GM23338 (cell line): ENCODE data around the gene ADAMTS15.

Experiments used
- CREB1 ChIP-seq: fragments of 250-450 bp; sonication (Bioruptor Pico); IDR thresholded peaks from 2 replicates; pipeline ENCODE4 v1.5.0; 2020; ENCODE audit warnings: low read depth, mild to moderate bottlenecking, moderate library complexity
- EZH2 ChIP-seq: fragments of 200-600 bp; sonication (generic); IDR thresholded peaks from one replicate; pipeline ENCODE4 v1.8.0; 2017; ENCODE audit warnings: antibody characterized with exemption, mild to moderate bottlenecking, low read depth; ENCODE audit not compliant: unreplicated experiment
- EZH2phosphoT487 ChIP-seq: fragments of 200-600 bp; sonication (generic); IDR thresholded peaks from one replicate; pipeline ENCODE4 v1.8.1; 2018; ENCODE audit warnings: antibody characterized with exemption; ENCODE audit not compliant: unreplicated experiment
- JUNB ChIP-seq: IDR thresholded peaks from one replicate; pipeline ENCODE4 v1.6.1; 2016; ENCODE audit warnings: antibody characterized with exemption; ENCODE audit not compliant: unreplicated experiment
- NANOG ChIP-seq: IDR thresholded peaks from 2 replicates; pipeline ENCODE4 v1.6.1; 2016; ENCODE audit warnings: antibody characterized with exemption, borderline replicate concordance
- POLR2AphosphoS5 ChIP-seq: IDR thresholded peaks from 2 replicates; pipeline ENCODE4 v1.6.1; 2016; ENCODE audit warnings: antibody characterized with exemption, low read depth
- REST ChIP-seq: IDR thresholded peaks from one replicate; pipeline ENCODE4 v1.6.1; 2018; ENCODE audit warnings: antibody characterized with exemption; ENCODE audit not compliant: unreplicated experiment
- ZNF114 ChIP-seq: fragments of 250-450 bp; sonication (Bioruptor Pico); IDR thresholded peaks from 2 replicates; pipeline ENCODE4 v1.5.0; 2020; ENCODE audit warnings: mild to moderate bottlenecking, moderate library complexity
- ZNF331 ChIP-seq: fragments of 250-450 bp; sonication (Bioruptor Pico); IDR thresholded peaks from 2 replicates; pipeline ENCODE4 v1.5.0; 2020; ENCODE audit warnings: low read depth, mild to moderate bottlenecking, moderate library complexity
- ZNF462 ChIP-seq: fragments of 250-450 bp; sonication (Bioruptor Pico); IDR thresholded peaks from 2 replicates; pipeline ENCODE4 v1.5.0; 2020; ENCODE audit warnings: mild to moderate bottlenecking, moderate library complexity
- TF ChIP-seq, protein P1 (sequence below), 2 experiments: fragments of 200-600 bp in 1 of 2; sonication (generic) in 1 of 2; conservative IDR thresholded peaks; 2 replicates each; pipeline versions ENCODE4 v1.5.1 to v1.6.1; 2016 to 2017; ENCODE audit warnings: antibody characterized with exemption in 2 of 2, low read depth in 2 of 2, mild to moderate bottlenecking in 2 of 2, moderate library complexity in 1 of 2
- TF ChIP-seq, protein P2 (sequence below): IDR thresholded peaks from 2 replicates; pipeline ENCODE4 v1.6.1; 2016; ENCODE audit warnings: antibody characterized with exemption

DNA sequence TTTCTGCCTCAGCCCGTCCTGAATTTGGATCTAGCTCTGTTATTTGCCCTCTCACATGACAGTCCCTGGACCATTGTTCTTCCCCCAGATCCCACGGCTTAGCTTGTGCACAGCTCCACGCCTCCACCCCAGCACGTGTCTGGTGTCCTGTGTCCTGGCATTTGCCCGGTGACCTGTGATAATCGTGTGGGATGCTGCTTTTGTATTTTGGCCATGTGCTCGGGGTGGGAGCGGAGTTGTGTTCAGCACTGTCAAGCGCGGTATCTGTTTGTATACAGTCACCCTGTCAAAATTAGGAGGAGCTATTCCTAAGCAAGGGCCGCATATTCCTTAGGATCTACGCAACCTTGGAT, 31.9 kb upstream of the ADAMTS15 start:
- no peak for TF ChIP-seq ZNF462
- TF ChIP-seq EZH2, result no peak
- TF ChIP-seq, protein P1, sequence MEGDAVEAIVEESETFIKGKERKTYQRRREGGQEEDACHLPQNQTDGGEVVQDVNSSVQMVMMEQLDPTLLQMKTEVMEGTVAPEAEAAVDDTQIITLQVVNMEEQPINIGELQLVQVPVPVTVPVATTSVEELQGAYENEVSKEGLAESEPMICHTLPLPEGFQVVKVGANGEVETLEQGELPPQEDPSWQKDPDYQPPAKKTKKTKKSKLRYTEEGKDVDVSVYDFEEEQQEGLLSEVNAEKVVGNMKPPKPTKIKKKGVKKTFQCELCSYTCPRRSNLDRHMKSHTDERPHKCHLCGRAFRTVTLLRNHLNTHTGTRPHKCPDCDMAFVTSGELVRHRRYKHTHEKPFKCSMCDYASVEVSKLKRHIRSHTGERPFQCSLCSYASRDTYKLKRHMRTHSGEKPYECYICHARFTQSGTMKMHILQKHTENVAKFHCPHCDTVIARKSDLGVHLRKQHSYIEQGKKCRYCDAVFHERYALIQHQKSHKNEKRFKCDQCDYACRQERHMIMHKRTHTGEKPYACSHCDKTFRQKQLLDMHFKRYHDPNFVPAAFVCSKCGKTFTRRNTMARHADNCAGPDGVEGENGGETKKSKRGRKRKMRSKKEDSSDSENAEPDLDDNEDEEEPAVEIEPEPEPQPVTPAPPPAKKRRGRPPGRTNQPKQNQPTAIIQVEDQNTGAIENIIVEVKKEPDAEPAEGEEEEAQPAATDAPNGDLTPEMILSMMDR (conservative IDR thresholded peaks at IDR 0.05; ENCODE audit: low read depth in 2 of 2), result no peak
- no peak; the same call in 1 of the 2 replicates for TF ChIP-seq POLR2AphosphoS5
- no peak for TF ChIP-seq JUNB
- TF ChIP-seq EZH2phosphoT487, result no peak
- no peak for TF ChIP-seq REST
- TF ChIP-seq ZNF331 (CRISPR knock-in tag), result no peak
- TF ChIP-seq CREB1 (CRISPR knock-in tag), result no peak
- no peak for TF ChIP-seq ZNF114
- TF ChIP-seq, protein P2, sequence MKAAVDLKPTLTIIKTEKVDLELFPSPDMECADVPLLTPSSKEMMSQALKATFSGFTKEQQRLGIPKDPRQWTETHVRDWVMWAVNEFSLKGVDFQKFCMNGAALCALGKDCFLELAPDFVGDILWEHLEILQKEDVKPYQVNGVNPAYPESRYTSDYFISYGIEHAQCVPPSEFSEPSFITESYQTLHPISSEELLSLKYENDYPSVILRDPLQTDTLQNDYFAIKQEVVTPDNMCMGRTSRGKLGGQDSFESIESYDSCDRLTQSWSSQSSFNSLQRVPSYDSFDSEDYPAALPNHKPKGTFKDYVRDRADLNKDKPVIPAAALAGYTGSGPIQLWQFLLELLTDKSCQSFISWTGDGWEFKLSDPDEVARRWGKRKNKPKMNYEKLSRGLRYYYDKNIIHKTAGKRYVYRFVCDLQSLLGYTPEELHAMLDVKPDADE, result no peak
- TF ChIP-seq NANOG, result no peak
